Esophagus squamous epithelium (tissue), 4 donors: ENCODE measurements around the gene PGAP3.
"Not testable (repeated sequence)": the region's sequence is repeated elsewhere in the genome, so short reads cannot be mapped to it uniquely, and the experiment has no call there.

Experiments
- POLR2A ChIP-seq, 4 donors: fragments of 450-650 bp; IDR thresholded peaks; one replicate each; pipeline ENCODE4 v1.6.1; 2017; ENCODE audit warnings: antibody characterized with exemption in 4 of 4, mild to moderate bottlenecking in 4 of 4, moderate library complexity in 3 of 4
- TF ChIP-seq, protein P1 (sequence below), 6 experiments: fragments of 450-650 bp in 4 of 6; fragments of 200-600 bp in 2 of 6; sonication (generic) in 2 of 6; IDR thresholded peaks; one replicate each; pipeline ENCODE4 v1.5.1; 2016 to 2019; ENCODE audit warnings: antibody characterized with exemption in 6 of 6, mild to moderate bottlenecking in 4 of 6, moderate library complexity in 4 of 6

DNA sequence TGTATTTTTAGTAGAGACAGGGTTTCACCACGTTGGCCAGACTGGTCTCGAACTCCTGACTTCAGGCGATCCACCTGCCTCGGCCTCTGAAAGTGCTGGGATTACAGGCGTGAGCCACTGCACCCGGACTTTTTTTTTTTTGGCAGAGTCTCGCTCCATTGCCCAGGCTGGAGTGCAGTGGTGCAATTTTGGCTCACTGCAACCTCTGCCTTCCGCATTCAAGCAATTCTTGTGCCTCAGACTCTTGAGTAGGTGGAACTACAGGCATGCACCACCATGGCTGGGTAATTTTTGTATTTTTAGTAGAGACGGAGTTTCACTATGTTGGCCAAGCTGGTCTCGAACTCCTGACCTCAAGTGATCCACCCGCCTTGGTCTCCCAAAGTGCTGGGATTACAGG lies 23.2 kb upstream of the PGAP3 start:
- TF ChIP-seq, protein P1, sequence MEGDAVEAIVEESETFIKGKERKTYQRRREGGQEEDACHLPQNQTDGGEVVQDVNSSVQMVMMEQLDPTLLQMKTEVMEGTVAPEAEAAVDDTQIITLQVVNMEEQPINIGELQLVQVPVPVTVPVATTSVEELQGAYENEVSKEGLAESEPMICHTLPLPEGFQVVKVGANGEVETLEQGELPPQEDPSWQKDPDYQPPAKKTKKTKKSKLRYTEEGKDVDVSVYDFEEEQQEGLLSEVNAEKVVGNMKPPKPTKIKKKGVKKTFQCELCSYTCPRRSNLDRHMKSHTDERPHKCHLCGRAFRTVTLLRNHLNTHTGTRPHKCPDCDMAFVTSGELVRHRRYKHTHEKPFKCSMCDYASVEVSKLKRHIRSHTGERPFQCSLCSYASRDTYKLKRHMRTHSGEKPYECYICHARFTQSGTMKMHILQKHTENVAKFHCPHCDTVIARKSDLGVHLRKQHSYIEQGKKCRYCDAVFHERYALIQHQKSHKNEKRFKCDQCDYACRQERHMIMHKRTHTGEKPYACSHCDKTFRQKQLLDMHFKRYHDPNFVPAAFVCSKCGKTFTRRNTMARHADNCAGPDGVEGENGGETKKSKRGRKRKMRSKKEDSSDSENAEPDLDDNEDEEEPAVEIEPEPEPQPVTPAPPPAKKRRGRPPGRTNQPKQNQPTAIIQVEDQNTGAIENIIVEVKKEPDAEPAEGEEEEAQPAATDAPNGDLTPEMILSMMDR (IDR thresholded peaks at IDR 0.05) = not testable (repeated sequence)
- TF ChIP-seq POLR2A (IDR thresholded peaks at IDR 0.05) = not testable (repeated sequence)
